ENCODE measurements around the gene C14orf180.

DNA sequence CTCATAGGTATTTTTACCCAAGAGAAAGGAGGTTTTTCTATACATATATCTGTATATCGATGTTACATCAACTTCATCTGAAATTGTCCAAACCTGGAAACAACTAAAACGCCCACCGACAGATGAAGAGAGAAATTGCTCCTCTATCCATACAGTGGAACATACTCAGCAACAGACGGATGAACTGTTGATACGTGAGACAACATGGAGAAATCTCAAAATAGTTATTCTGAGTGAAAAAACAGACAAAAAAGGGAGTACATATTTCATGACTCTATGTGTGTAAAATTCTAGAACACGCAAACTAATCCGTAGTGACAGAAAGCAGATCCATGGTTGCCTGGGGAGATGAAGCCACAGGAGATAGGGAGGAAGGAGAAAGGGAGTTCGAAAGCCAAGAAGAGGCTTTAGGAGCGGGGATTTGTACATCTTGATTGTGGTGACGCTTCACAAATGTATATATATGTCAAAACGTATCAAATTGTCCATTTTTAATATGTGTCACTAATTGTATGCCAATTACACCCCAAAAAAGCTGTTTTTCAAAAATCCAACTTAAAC, 37.6 kb upstream of the C14orf180 start:
- TF ChIP-seq GATA2 (IDR thresholded peaks at IDR 0.05; ENCODE audit: low read depth, low read length): no peak
- no peak for TF ChIP-seq GATA3 (IDR thresholded peaks at IDR 0.05; ENCODE audit: low read depth, low read length)

Data from SH-SY5Y (cell line).